Posterior cingulate gyrus (tissue), 11 donors: ENCODE measurements around the gene AFAP1L2.

Experiments used
- DNase-seq, 10 donors: peaks; one replicate each; pipeline versions ENCODE4 v3.0.0 to v3.0.0-alpha.2; 2020 to 2021; ENCODE audit warnings: mixed read lengths in 3 of 10
- intact Hi-C: fragments of 100-400 bp; cut with DNase I; formaldehyde crosslinking; loops from one replicate; pipeline ENCODE4 v1.15.1; 2023

Gene AFAP1L2

DNA sequence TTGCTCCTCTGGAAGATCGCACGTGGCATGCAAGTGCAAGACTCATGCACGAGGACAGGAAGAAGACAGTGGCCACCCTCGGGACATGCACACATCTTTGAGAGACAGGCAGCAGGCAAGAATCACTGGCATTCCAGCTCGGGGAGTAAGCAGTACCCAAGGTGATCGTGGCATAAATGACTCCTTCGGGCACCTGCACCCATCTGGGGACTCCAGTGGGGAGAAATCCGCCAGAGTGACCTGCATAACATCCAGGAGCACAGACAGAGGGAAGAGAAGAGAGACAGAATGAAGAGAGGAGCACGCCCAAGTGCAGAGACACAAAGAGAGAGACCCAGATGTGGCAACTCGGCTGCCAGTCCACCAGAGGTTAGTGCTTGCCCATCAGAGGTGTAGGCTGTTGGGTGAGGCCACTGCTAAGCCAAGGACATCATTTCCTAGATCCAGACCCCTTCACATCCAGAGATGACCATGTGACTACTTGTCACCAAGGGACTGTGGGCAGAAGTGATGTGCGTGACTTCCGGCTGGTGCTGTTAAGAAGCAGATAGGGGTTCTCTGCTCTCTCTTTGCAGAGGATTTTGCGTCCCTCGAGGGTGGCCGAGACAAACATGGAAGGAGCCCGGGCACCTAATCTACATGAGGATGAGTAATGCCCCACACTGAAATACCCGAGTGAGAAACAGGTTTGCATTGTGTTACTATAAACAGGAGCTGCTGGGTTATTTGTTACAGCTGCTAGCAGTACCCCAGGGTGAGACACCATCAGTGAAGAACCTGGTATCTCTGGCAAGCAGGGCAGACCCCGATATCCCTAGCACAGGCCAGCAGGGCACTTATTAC is 84.7 kb downstream of the AFAP1L2 start:
- DNase-seq: peak in 1 of 10 donors; percentile 50
- intact Hi-C loops: no loop called here

DNA sequence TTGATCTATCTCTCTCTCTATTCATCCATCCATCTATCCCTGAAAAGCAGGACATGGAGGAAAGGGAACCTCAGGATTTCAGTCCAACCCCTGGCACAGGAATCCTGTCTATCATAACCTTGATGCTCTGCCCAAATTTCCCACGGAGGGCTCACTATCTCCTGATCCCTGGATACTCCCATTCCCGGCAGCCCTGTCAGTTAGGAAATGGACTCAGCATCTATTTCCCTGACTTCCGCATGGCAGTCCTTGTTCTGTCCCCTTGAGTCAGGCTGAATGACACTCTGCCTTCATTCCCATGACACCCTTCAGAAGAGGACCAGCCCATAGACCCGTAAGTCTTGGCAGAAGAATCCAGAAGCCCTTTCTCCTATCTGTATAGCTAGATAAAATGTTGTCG is 87.6 kb downstream of the AFAP1L2 start:
- intact Hi-C loops: no loop called here
- no peak for DNase-seq

DNA sequence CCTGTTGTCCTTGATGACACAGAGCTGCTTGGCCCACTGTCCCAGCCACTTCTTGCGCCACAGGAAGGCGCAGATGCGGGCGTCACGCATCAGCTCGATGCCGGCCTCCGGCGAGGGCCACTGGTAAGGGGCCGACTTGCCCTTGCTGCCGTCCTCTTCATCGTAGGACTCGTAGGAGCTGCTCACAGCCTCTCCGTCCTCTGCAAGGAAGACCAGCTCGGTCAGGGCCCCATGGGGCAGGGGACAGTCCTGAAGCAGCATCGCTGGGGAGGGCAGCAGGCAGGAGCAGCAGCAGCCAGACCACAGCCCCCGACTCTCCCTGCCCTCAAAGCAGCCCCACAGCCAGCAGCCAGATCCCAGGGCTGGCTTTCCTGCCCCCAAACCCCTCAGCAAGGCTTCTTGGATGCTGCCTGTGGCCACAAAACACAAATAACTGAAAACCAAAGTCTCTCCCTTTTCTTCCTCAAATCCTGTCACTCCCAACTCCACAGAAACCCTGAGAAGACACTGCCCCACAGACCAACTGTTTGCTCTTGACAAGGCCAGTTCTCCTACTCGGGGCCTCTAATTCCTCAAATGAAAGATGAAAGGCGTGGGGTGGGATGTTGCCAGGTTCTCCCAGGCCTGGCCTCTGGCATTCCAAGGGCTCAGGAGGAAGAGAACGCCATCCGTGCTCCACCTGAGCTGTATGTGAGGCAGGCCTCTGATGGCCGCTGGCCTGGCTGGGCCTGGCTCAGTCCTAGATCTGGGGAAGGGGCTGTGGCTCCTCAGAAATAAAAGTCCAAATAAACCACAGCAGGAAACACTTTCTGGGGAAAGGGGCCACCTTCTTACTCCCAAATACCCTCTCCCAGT is 88.5 kb downstream of the AFAP1L2 start:
- intact Hi-C loops: no loop called here
- DNase-seq: peak in 1 of 10 donors; percentile 60

DNA sequence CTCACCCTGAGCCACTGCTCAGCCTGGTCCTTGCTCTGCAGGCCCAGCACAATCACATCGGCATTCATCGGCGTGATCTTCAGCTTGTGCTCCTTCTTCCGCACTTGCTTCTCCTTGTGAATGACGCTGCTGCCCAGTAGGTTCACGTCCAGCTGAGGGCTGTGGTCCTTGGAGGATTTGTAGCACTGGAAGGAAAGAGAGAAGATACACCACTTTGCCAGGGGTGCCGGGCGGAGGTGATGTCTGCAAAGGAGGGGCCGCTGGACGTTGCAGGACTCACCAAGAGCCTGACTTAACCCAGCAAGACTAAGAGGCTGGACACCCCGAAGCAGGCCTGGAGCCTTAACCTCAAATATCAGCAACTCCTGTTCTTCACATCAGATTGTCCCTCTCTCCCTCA is 90.4 kb downstream of the AFAP1L2 start:
- intact Hi-C loops: no loop called here
- no peak for DNase-seq

DNA sequence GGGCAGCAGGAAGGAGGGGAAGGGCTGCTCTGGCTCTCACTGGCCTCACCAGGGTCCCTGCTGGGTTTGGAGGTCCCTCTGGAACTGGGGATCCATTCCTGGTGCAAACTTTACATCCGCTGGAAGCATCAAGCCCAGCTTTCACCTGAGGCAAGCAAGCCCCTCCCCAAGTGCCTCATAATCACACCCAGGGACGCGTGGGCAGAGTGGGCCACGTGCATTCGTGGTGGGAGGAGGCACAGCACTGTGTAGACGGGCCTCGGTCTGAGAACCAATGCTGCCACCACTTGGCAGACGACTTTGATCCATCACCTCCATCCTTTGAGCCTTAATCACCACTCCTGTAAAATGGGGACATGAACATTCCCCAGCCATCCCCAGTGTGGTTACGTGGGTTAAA is 91.2 kb downstream of the AFAP1L2 start:
- no peak for DNase-seq
- intact Hi-C loops: no loop called here

DNA sequence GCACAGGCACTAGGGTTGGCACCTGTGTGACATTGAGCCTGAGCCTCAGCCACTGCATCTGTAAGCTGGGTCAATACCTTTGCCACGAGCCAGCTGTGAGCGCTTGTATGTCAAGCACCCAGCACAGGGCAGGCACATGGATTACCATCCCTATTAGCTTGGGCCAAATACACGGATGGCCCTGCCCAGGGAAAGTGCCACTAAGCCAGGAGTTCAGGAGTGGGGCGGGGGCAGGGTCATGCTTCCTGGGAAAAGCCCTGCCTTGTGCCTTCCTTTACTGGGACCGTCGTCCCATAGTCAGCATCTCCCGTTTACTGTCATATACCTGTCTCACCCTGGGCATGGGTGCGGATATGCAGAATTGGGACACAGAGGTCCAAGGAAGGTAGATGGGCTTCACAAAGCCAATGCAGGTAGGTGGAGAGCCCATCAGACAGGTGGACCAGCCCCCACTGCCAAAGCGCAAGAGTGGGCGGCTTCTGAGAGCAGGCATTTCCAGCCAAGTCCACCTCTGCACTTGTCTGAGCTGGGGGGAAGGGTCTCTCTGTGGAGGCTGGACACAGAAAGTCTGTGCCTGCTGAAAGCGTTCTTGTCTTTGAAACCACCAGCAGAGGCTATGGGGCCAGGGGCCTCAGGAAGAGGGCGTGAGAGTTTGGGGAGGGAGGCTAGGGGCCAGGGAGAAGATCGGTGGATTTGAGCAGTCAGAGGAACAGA is 92.6 kb downstream of the AFAP1L2 start:
- intact Hi-C loops: no loop called here

DNA sequence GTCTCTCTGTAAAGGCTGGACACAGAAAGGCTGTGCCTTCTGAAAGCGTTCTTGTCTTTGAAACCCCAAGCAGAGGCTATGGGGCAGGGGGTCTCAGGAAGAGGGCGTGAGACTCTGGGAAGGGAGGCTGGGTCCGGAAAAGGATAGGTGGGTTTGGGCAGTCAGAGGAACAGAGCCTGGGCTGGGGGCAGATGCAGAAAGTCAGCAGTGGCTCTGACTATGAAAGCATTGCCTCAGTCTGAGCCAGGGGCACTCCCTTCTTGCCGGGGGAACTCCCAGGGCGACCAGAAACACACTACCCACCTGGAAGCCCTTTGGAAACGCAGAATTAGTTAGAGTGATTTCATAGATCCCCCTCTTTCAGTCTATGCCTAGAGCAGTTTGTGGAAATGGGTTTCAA is 93.3 kb downstream of the AFAP1L2 start:
- DNase-seq: no peak

More for the DNA sequence above, 92.6 kb downstream of the AFAP1L2 start:
- DNase-seq: no peak

DNA sequence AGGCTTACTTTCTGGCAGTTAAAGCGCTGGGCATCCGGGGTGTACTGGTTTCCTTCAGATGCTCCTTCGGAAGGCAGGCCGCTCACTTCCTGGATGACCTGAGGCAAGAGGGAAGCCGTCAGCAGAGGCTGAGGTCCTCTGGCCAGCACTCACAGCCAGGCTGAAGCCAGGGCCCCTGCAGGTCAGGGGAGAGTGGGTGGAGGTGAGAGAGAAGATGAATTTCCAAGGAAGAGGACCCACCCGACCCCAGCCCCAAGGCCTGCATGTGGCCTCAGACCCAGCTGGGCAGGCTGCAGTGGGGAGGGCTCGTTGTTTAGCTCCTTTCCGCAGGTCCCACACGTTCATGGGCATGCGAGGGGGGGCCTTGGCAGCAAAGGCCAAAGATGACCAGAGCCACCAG is 94.0 kb downstream of the AFAP1L2 start:
- no peak for DNase-seq
- intact Hi-C loops: no loop called here

More for the DNA sequence above, 93.3 kb downstream of the AFAP1L2 start:
- intact Hi-C loops: no loop called here

DNA sequence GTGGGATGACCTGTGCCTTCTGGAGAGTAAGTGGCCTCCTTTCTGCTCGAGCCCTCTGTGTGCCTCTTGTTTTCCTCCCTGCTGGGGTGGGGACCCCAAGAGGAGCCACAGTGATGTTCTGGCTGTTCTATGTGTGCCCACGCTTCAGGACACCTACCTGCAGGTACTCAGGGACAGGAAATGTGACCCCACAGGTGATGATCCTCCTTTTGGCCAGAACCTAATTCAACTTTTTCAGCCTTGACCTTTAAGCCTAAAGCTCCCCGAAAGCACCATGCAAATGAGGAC is 95.0 kb downstream of the AFAP1L2 start:
- no peak for DNase-seq
- intact Hi-C loops: no loop called here

DNA sequence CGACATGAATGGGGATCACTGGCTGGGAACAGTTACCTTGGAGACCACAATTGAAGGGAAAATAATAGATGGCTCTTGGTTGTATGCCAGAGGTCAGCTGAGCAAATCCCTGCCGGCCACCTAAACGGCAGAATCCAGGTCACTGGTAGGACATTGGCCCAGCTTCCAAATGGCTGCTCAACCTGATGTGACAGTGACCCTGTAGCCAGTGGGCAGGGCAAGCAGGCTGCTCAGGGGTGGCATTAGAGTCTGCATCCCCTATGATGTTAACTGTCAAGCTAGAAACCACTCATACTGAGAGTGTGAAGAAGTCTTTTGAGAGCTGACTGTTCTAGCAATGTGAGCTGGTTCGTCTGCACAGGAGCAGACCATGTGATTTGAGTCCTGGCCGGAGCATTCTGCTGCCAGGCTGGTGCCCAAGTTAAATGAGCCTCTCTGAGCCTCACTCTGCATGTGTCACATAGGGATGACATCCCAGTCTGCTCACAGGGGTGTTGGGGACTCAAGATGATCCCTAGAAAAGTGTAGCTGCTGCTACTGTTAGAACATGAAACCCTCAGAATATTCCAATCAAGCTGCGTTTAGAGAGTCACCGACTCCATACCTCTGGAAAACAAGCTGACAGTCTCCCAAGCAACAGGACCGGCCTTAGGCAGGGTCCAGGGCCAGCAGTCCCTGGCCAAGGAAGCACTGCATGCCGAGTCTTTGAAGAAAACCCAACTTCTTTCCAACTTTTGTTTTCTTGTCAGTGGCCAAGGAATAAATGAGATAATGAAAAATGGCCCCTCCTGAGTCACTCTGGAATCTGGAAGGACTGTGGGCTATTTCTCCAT is 95.6 kb downstream of the AFAP1L2 start:
- intact Hi-C loops: no loop called here
- peak in 1 of 10 donors; percentile 72 for DNase-seq

DNA sequence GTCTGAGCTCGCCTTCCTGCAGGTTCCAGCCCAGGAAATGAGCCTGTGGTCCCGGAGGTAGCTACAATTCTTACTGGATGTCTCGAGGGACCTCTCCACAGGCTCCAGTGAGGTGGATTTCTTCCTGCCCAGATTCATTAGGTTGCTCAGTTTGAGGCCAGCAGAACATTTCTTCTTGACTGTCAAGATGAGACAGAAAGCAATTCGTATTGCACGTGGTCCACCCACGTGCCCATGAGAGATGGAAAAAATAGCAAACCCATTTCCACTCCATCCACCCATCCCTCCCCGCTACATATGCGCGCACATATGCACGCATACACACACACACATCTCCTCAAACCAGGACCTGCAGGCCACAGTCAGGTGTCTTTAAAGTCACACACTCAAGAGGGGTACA is 96.6 kb downstream of the AFAP1L2 start:
- intact Hi-C loops: loop anchor here (2.0 kb wide), 1 partner anchor 151 kb away; no protein-coding TSS in a partner anchor
- DNase-seq: peak in 4 of 10 donors; percentile 31 to 91 (median 53)

DNA sequence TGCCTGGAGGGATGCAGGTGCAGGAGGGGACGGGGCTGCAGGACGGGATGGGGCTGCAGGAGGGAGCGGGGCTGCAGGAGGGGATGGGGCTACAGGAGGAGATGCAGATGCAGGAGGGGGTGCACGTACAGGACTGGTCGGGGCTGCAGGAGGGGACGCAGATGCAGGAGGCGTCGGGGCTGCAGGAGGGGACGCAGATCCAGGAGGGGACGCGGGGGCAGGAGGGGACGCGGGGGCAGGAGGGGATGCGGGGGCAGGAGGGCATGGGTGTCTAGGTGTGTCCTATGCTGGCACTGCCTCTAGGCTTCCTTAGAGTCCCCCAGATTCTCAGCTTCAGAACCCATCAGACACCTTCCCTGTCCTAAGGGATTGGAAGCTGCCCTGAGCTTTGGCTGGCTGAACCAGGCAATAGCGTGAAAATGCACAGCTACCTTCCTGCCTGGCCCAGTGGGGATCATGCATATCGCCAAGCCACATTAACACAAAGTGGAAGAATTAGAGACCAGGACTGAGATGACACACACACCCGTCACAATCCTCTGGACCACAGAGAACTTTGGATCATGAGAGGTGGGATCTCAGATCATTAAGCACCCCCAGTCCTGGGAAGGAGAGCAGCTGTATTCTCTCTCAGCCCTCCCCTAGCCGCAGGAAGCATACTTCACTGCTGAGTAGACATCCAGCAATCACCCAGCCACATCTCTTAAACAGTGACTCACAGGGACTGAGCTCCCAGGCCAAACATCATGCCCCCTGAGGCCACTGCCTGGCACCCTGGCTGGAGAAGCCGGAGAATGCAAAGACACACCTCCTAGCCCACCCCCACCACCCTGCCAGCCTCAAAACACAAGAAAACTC is 98.0 kb downstream of the AFAP1L2 start:
- DNase-seq: peak in 1 of 10 donors; percentile 40
- intact Hi-C loops: loop anchor here (2.0 kb wide), 1 partner anchor 152 kb away; no protein-coding TSS in a partner anchor

DNA sequence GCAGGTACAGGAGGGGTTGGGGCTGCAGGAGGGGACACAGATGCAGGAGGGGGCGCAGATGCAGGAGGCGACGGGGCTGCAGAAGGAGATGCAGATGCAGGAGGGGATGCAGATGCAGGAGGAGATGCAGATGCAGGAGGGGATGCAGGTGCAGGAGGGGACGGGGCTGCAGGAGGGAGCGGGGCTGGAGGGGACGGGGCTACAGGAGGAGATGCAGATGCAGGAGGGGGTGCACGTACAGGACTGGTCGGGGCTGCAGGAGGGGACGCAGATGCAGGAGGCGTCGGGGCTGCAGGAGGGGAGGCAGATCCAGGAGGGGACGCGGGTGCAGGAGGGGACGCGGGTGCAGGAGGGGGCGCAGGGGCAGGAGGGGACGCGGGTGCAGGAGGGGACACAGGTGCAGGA is 98.8 kb downstream of the AFAP1L2 start:
- peak in 1 of 10 donors; percentile 51 for DNase-seq
- intact Hi-C loops: no loop called here

DNA sequence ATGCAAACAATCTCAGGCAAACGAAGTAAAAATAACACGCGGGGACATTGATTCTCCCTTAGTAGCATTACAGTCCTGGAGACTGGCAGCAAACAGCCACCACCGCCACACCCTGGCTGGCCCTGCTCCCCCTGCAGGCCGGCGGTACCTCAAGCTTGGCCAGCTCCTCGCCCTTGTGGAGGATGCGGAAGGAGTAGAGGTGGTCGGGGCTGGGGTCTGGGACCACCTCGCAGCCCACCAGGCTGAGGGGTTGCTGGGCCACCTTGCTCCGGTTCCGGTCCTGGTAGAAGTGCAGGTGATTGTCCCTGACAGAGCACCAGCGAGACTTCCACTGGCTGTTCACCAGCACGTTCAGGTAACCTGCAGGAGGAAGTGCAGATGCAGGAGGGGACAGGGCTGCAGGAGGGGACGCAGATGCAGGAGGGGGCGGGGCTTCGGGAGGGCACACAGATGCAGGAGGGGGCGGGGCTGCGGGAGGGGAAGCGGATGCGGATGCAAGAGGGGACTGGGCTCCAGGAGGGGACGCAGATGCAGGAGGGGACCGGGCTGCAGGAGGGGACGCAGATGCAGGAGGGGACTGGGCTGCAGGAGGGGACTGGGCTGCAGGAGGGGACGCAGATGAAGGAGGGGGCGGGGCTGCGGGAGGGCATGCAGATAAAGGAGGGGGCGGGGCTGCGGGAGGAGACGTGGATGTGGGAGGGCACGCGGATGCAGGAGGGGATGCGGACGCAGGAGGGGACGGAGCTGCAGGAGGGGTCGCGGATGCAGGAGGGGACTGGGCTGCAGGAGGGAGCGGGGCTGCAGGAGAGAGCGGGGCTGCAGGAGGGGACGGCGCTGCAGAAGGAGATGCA is 99.5 kb downstream of the AFAP1L2 start:
- peak in 8 of 10 donors; percentile 35 to 91 (median 54) for DNase-seq
- intact Hi-C loops: loop anchor here (5.0 kb wide), 1 partner anchor 483 kb away; no protein-coding TSS in a partner anchor

DNA sequence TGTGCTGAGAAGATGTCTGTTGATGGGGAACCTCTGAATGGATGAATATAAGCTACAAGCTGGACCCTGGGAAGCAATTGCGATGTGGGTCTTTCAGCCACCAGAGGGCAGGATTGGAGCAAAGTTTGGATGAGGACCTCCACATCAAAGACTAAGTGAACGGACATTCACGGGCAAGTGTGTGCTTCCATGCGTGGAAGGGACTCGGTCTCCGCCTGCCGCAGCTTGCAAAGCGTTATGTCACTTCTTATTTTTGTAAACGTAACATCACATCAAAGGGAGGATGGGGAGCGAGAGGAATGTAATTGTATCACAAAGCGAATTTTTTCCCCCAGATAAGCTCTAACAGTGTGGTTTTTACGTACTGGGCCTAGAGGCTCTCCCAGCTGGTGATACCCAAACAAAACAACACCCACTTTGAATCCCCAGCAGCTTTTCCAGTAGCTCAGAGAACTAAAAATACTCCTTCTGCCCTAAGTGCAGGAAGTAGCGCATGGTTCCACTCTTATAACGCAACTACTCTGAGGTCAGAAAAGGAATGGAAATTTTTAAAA is 100.2 kb downstream of the AFAP1L2 start:
- intact Hi-C loops: loop anchor here (5.0 kb wide), 1 partner anchor 483 kb away; no protein-coding TSS in a partner anchor
- DNase-seq: peak; percentile 76 to 97 (median 86)

DNA sequence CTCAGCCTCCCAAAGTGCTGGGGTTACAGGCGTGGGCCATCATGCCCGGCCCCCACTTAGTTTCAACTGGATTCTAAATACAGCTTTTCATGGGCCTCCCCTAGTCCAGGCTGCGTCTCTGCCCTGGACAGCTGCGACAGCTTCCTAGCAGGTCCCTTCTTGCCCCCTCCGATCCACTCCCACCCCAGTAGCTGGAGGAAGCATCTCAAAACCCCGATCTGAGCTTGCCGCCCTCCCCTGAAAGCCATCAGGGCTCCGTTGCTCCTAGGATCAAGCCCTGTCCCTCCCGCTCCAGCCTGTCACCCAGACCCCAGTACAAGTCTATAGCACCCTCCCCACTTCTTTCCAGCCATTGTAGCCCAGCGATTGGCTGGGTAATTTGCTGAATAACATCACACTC is 100.7 kb downstream of the AFAP1L2 start:
- peak in 1 of 10 donors; percentile 50 for DNase-seq
- intact Hi-C loops: loop anchor here (5.0 kb wide), 1 partner anchor 484 kb away; no protein-coding TSS in a partner anchor

DNA sequence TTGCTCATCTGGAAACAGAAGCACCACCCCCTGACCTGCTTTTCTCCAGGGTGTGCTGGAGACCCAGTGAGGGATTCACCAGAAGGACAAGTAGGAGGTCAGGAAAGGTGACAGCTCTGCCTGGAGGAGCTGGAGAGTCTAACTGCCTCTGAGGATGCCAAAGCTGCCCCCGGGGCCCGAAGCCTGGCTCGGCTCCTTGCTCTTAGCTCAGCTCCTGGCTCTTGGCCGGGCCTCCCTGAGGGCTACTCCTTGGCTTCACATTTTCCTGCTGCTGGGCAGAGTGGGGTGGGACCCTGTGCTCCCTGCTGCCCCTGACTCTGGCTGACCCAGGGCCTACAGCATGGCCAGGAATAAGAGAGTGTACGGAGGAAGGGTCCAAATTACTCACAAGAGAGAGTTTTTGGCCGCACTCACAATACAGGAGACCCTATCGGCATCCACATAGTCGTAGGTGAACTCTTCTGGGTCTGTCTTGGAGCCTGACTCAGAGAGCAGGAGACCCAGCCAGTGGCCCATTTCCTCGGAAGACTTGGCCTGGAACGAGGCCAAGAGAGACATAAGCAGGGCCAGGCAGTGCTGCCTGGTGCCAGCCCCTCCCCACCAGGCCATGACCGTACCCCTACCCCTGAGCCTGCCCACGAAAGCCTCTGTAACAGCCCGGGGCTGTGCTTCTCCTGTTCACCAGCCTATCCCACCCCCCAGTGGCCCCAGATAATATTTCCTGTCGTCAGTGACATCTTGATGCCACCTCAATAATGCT is 102.2 kb downstream of the AFAP1L2 start:
- DNase-seq: peak in 1 of 10 donors; percentile 68
- intact Hi-C loops: loop anchor here (5.0 kb wide), 1 partner anchor 485 kb away; no protein-coding TSS in a partner anchor
